ENCODE results near the gene RNF166. TPM values are rescaled to one million over a fixed set of nuclear protein-coding genes. Genes with fewer than 3 reads are reported as not detected.
A peak's percentile ranks its signal among the peaks of the same experiment; 100 is the strongest.

Gene RNF166
- total and polyA plus RNA-seq, 2 donors from 2014 or later, result 16.3 to 31.4 TPM

GRCh38 chr16:88699180-88699579 lies 7.0 kb downstream of the RNF166 start:
- no peaks in the 10 kb centered on the region for H3K9me3 ChIP-seq (ENCODE audit: control insufficient read depth in 2 of 3, insufficient read depth in 1 of 3, low read length in 3 of 3)
- no peak overlapping the region for H3K4me3 ChIP-seq (ENCODE audit: low read length in 3 of 3)
- H3K36me3 ChIP-seq (ENCODE audit: control insufficient read depth in 2 of 3, insufficient read depth in 3 of 3, low read length in 3 of 3), result peaks cover 0 to 4% (median 3%) of the 10 kb centered on the region in 3 donors
- no peak overlapping the region for H3K9ac ChIP-seq (ENCODE audit: low read length in 3 of 3)
- intact Hi-C loops (cut with DNase I), result no loop called here
- TF ChIP-seq CTCF (IDR thresholded peaks at IDR 0.05; ENCODE audit: borderline replicate concordance, extremely low read depth, insufficient read depth), result no peak
- no peak for DNase-seq
- H3K27ac ChIP-seq (ENCODE audit: low read depth in 2 of 2, low read length in 2 of 2), result no peak overlapping the region
- H3K27me3 ChIP-seq (ENCODE audit: control insufficient read depth, insufficient read depth, low read length), result no peaks in the 10 kb centered on the region
- peaks cover 0 to 25% (median 0%) of the 10 kb centered on the region in 3 donors for H3K4me1 ChIP-seq (ENCODE audit: control insufficient read depth in 2 of 3, insufficient read depth in 2 of 3, low read depth in 1 of 3, low read length in 3 of 3)
- FAIRE-seq, result no peak

GRCh38 chr16:88698646-88699045 lies 7.6 kb downstream of the RNF166 start:
- intact Hi-C loops (cut with DNase I), result no loop called here
- H3K36me3 ChIP-seq (ENCODE audit: control insufficient read depth in 2 of 3, insufficient read depth in 3 of 3, low read length in 3 of 3), result peaks cover 0 to 4% (median 3%) of the 10 kb centered on the region in 3 donors
- no peak for DNase-seq

GRCh38 chr16:88697831-88698615 lies 8.2 kb downstream of the RNF166 start:
- Histone ChIP-seq H3K27me3 (ENCODE audit: control insufficient read depth, insufficient read depth, low read length) (no peaks in the 10 kb centered on the region), H3K9me3 (ENCODE audit: control insufficient read depth in 2 of 3, insufficient read depth in 1 of 3, low read length in 3 of 3) (no peaks in the 10 kb centered on the region), H3K4me1 (ENCODE audit: control insufficient read depth in 2 of 3, insufficient read depth in 2 of 3, low read depth in 1 of 3, low read length in 3 of 3) (peaks cover 0 to 21% (median 0%) of the 10 kb centered on the region in 3 donors), H3K9ac (ENCODE audit: low read length in 3 of 3) (no peak overlapping the region), H3K36me3 (ENCODE audit: control insufficient read depth in 2 of 3, insufficient read depth in 3 of 3, low read length in 3 of 3) (peaks cover 0 to 4% (median 3%) of the 10 kb centered on the region in 3 donors), H3K4me3 (ENCODE audit: low read length in 3 of 3) (no peak overlapping the region), H3K27ac (ENCODE audit: low read depth in 2 of 2, low read length in 2 of 2) (no peak overlapping the region)
- FAIRE-seq (no peak), DNase-seq (no peak)
- intact Hi-C loops (cut with DNase I), result no loop called here
- TF ChIP-seq CTCF (IDR thresholded peaks at IDR 0.05; ENCODE audit: borderline replicate concordance, extremely low read depth, insufficient read depth), result peak; percentile 22

More at GRCh38 chr16:88698646-88699045, 7.6 kb downstream of the RNF166 start:
- H3K9me3 ChIP-seq (ENCODE audit: control insufficient read depth in 2 of 3, insufficient read depth in 1 of 3, low read length in 3 of 3), result no peaks in the 10 kb centered on the region
- H3K4me1 ChIP-seq (ENCODE audit: control insufficient read depth in 2 of 3, insufficient read depth in 2 of 3, low read depth in 1 of 3, low read length in 3 of 3), result peaks cover 0 to 24% (median 0%) of the 10 kb centered on the region in 3 donors
- no peak overlapping the region for H3K9ac ChIP-seq (ENCODE audit: low read length in 3 of 3)
- no peak overlapping the region for H3K27ac ChIP-seq (ENCODE audit: low read depth in 2 of 2, low read length in 2 of 2)
- no peaks in the 10 kb centered on the region for H3K27me3 ChIP-seq (ENCODE audit: control insufficient read depth, insufficient read depth, low read length)
- no peak overlapping the region for H3K4me3 ChIP-seq (ENCODE audit: low read length in 3 of 3)
- TF ChIP-seq CTCF (IDR thresholded peaks at IDR 0.05; ENCODE audit: borderline replicate concordance, extremely low read depth, insufficient read depth), result no peak
- FAIRE-seq, result no peak
